ENCODE data around the gene ELFN2. TPM values are rescaled to one million over a fixed set of nuclear protein-coding genes. Genes with fewer than 3 reads are reported as not detected.

ELFN2 gene
- total RNA-seq, 1 experiment from 2014 or later, result 30.8 TPM

- Histone ChIP-seq H3K27me3 (ENCODE audit: insufficient read depth, low read depth) (no peaks in the 10 kb centered on the region), H3K36me3 (ENCODE audit: low read depth) (no peaks in the 10 kb centered on the region), H3K9me2 (ENCODE audit: insufficient read depth) (no peaks in the 10 kb centered on the region), H3K79me2 (ENCODE audit: low read depth) (no peaks in the 10 kb centered on the region), H3K4me3 (no peak overlapping the region), H3F3A (ENCODE audit: insufficient read depth, low read depth) (0 out of 2 replicates have a peak, but pooled peaks cover 2% of the 10 kb centered on the region), H3K4me2 (no peak overlapping the region), H3K9me3 (ENCODE audit: insufficient read depth, low read depth) (no peaks in the 10 kb centered on the region), H3K4me1 (replicated peaks; ENCODE audit: insufficient read depth) (no peaks in the 10 kb centered on the region), H2AFZ (no peak overlapping the region), H3K27ac (no peak overlapping the region), H4K20me1 (ENCODE audit: insufficient read depth) (no peaks in the 10 kb centered on the region)
- no TSS peak for BruUV-seq (replicated peaks)
- intact Hi-C loops (cut with micrococcal nuclease; ENCODE audit: unreplicated experiment), result no loop called here
- ChIA-PET CTCF (no interaction called here), POLR2A (ENCODE audit: unreplicated experiment) (interaction anchor here (0.5 kb wide), 1 partner anchor 296 kb away, joined by 4 read pairs; the partner anchor contains the start of gene PDXP)
- TF ChIP-seq EZH2 (IDR thresholded peaks at IDR 0.05; ENCODE audit: low read depth), result no peak
- no peak for TF ChIP-seq CTCF (conservative IDR thresholded peaks at IDR 0.05)
- DNase-seq, result no peak
Measured at GRCh38 chr22:37362621-37363020, 64.7 kb downstream of the ELFN2 start.

- no TSS peak for BruUV-seq (replicated peaks)
Measured at GRCh38 chr22:37358917-37359316, 68.4 kb downstream of the ELFN2 start.

GRCh38 chr22:37358386-37358785 is 68.9 kb downstream of the ELFN2 start:
- DNase-seq, result no peak
- intact Hi-C loops (cut with micrococcal nuclease; ENCODE audit: unreplicated experiment), result no loop called here
- H3K4me3 ChIP-seq, result no peak overlapping the region
- CTCF ChIA-PET, result no interaction called here
- no peaks in the 10 kb centered on the region for H3K9me3 ChIP-seq (ENCODE audit: insufficient read depth, low read depth)
- H3K27me3 ChIP-seq (ENCODE audit: insufficient read depth, low read depth), result no peaks in the 10 kb centered on the region
- BruUV-seq (replicated peaks), result no TSS peak
- H3K4me2 ChIP-seq, result no peak overlapping the region
- H4K20me1 ChIP-seq (ENCODE audit: insufficient read depth), result no peaks in the 10 kb centered on the region
- no peak overlapping the region for H2AFZ ChIP-seq
- no peak for TF ChIP-seq CTCF (conservative IDR thresholded peaks at IDR 0.05)
- no peak for TF ChIP-seq EZH2 (IDR thresholded peaks at IDR 0.05; ENCODE audit: low read depth)
- POLR2A ChIA-PET (ENCODE audit: unreplicated experiment), result no interaction called here
- no peaks in the 10 kb centered on the region for H3K79me2 ChIP-seq (ENCODE audit: low read depth)
- H3F3A ChIP-seq (ENCODE audit: insufficient read depth, low read depth), result peaks cover 24% of the 10 kb centered on the region
- no peaks in the 10 kb centered on the region for H3K9me2 ChIP-seq (ENCODE audit: insufficient read depth)
- no peak overlapping the region for H3K27ac ChIP-seq
- H3K36me3 ChIP-seq (ENCODE audit: low read depth), result no peaks in the 10 kb centered on the region
- peaks cover 31% of the 10 kb centered on the region for H3K4me1 ChIP-seq (replicated peaks; ENCODE audit: insufficient read depth)

More at GRCh38 chr22:37358917-37359316, 68.4 kb downstream of the ELFN2 start:
- peaks cover 26% of the 10 kb centered on the region for H3K4me1 ChIP-seq (replicated peaks; ENCODE audit: insufficient read depth)
- H3K27ac ChIP-seq, result no peak overlapping the region
- ChIA-PET CTCF (no interaction called here), POLR2A (ENCODE audit: unreplicated experiment) (no interaction called here)
- no peak overlapping the region for H3K4me3 ChIP-seq
- no peaks in the 10 kb centered on the region for H3K27me3 ChIP-seq (ENCODE audit: insufficient read depth, low read depth)
- no peak overlapping the region for H3K4me2 ChIP-seq
- H3K9me2 ChIP-seq (ENCODE audit: insufficient read depth), result no peaks in the 10 kb centered on the region
- no peak for TF ChIP-seq EZH2 (IDR thresholded peaks at IDR 0.05; ENCODE audit: low read depth)
- no peak for TF ChIP-seq CTCF (conservative IDR thresholded peaks at IDR 0.05)
- H3K9me3 ChIP-seq (ENCODE audit: insufficient read depth, low read depth), result no peaks in the 10 kb centered on the region
- no peak for DNase-seq
- H3F3A ChIP-seq (ENCODE audit: insufficient read depth, low read depth), result peaks cover 19% of the 10 kb centered on the region
- intact Hi-C loops (cut with micrococcal nuclease; ENCODE audit: unreplicated experiment), result no loop called here
- H4K20me1 ChIP-seq (ENCODE audit: insufficient read depth), result no peaks in the 10 kb centered on the region
- H3K36me3 ChIP-seq (ENCODE audit: low read depth), result no peaks in the 10 kb centered on the region
- H2AFZ ChIP-seq, result no peak overlapping the region
- H3K79me2 ChIP-seq (ENCODE audit: low read depth), result no peaks in the 10 kb centered on the region
